Mesenteric fat pad (tissue), 1 donor: Measurements from ENCODE around the gene KCNQ2. TPM values are rescaled to one million over a fixed set of nuclear protein-coding genes. Genes with fewer than 3 reads are reported as not detected.

Experiments used
- DNase-seq: peaks from one replicate; pipeline ENCODE4 v3.0.0-alpha.2; 2020; ENCODE audit warnings: low spot score
- total RNA-seq: library from RNA; stranded (reverse); fragmentation: NEBNext Ultra II Directional; extraction: Animal tissue kit (Norgen Biotek cat#: 25700); gene quantifications from one replicate; pipeline ENCODE4 v1.2.1, GENCODE V29; 2021
- donor health status: DM: yes; HTN: yes; CAD: no.

The KCNQ2 gene
- total RNA-seq, 1 donor from 2014 or later: not detected

GRCh38 chr20:63471717-63471980 is 806 bp downstream of the KCNQ2 start:
- DNase-seq: no peak

GRCh38 chr20:63471002-63471716 is 1.3 kb downstream of the KCNQ2 start:
- DNase-seq: no peak

GRCh38 chr20:63470410-63470809 is 2.0 kb downstream of the KCNQ2 start:
- DNase-seq: no peak

- DNase-seq: no peak
Measured at GRCh38 chr20:63469713-63470101, 2.7 kb downstream of the KCNQ2 start.

- no peak for DNase-seq
Measured at GRCh38 chr20:63469019-63469712, 3.3 kb downstream of the KCNQ2 start.

GRCh38 chr20:63468421-63468820 is 4.0 kb downstream of the KCNQ2 start:
- no peak for DNase-seq

- DNase-seq: no peak
Measured at GRCh38 chr20:63467294-63468083, 5.0 kb downstream of the KCNQ2 start.

GRCh38 chr20:63466861-63467260 is 5.6 kb downstream of the KCNQ2 start:
- no peak for DNase-seq

GRCh38 chr20:63466250-63466825 is 6.1 kb downstream of the KCNQ2 start:
- no peak for DNase-seq

GRCh38 chr20:63465380-63466249 is 6.8 kb downstream of the KCNQ2 start:
- no peak for DNase-seq

- DNase-seq: no peak
Measured at GRCh38 chr20:63464289-63464635, 8.2 kb downstream of the KCNQ2 start.

GRCh38 chr20:63463400-63464288 is 8.8 kb downstream of the KCNQ2 start:
- DNase-seq: no peak

- DNase-seq: no peak
Measured at GRCh38 chr20:63462244-63462643, 10.2 kb downstream of the KCNQ2 start.

GRCh38 chr20:63461104-63461763 is 11.2 kb downstream of the KCNQ2 start:
- DNase-seq: no peak

GRCh38 chr20:63459070-63459380 is 13.4 kb downstream of the KCNQ2 start:
- no peak for DNase-seq

- DNase-seq: no peak
Measured at GRCh38 chr20:63458170-63459069, 14.0 kb downstream of the KCNQ2 start.

GRCh38 chr20:63457737-63458136 is 14.7 kb downstream of the KCNQ2 start:
- no peak for DNase-seq

- DNase-seq: no peak
Measured at GRCh38 chr20:63456429-63457284, 15.8 kb downstream of the KCNQ2 start.
